ENCODE data around the gene NBPF4.
"Not testable (repeated sequence)": the region's sequence is repeated elsewhere in the genome, so short reads cannot be mapped to it uniquely, and the experiment has no call there.

The NBPF4 gene

DNA sequence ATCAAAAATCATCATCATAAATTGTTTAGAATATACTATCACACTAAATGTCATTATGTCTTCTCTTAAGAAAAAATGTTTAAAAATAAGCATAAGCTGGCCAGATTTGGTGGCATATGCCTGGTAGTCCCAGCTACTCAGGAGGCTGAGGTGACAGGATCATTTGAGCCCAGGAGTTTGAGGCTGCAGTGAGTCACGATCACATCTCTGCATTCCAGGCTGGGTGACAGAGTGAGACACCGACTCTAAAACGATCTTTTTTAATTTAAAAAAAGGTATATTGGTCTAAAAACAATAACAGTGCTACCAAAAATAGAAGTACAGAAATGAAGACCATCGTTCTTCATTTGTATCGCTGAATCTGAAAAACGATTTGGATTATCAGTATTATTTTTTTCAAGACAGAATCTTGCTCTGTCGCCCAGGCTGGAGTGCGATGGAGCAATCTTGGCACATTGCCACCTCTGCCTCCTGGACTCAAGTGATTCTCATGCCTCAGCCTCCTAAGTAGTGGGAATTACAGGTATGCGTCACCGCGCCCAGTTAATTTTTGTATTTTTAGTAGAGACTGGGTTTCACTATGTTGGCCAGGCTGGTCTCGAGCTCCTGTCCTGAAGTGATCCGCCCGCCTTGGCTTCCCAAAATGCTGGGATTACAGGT, 26.2 kb downstream of the NBPF4 start:
- peaks cover 12% of the 10 kb centered on the region for H3K27me3 Mint-ChIP-seq
- ATAC-seq, DNase-seq, H3K27ac Mint-ChIP-seq, H3K9me3 Mint-ChIP-seq, H3K4me1 Mint-ChIP-seq, H3K4me3 Mint-ChIP-seq: not testable (repeated sequence)

DNA sequence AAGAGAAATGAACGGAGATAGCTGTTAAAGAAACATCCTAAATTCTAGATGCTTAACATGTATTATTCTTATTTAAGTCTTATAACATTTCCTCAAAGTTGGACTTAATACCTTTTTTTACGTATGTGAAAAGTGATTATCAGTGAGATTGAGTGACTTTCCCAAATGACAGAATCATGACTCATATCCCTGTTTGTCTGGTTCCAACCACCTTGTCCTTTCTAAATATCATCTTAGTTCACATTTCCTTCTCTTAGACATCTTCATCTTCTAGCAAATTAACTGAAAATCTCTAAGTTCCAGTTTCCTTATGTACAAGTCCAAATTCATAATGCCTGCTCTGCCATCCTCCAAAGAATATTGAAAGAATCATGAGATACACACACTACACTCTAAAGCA, 26.9 kb downstream of the NBPF4 start:
- H3K9me3 Mint-ChIP-seq, DNase-seq, H3K4me3 Mint-ChIP-seq, ATAC-seq, H3K27ac Mint-ChIP-seq, H3K4me1 Mint-ChIP-seq: not testable (repeated sequence)
- peaks cover 14% of the 10 kb centered on the region for H3K27me3 Mint-ChIP-seq

DNA sequence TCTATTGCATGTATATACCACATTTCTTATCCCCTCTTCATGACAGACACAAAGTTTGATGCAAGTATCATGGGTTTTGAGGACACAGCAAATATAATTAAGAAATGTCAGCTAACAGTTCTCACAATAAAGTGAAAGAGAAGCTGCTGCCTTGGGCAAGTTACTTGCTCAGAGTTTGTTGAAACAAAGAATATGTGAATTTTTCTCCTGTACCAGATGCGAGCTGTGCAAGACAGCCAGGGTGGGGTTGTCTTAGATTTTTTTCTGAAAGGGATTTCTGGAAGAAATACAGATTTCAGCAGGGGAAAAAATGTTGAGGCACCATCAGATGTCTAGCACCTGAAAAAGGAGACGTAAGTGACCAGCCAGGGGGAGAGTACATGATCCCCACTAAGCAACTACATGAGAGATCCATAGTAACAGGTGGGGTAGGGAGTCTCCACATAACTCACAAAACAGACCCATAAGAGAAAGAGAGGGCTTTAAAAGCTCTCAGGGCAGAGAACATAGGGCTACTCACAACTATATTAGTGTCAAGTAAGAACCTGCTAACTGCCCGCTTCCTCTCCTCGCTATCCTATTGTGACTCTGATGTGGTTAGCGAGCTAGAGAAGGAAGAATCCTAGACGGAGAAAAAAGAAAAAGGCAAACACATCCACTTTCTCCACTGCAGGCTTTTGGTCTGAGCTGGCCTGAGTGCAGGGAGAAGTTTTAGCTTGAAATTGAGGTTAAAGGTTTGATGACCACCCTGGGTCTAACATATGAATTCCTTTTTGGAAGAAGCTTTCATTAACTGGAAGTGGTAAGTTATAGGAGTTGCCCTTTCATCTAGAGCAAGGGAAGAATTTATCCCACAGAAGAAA, 27.6 kb downstream of the NBPF4 start:
- peak overlapping the region in 1 of 2 donors; percentile 54 for H3K27ac Mint-ChIP-seq
- peaks cover 15% of the 10 kb centered on the region for H3K27me3 Mint-ChIP-seq
- DNase-seq, H3K9me3 Mint-ChIP-seq, H3K4me1 Mint-ChIP-seq, H3K4me3 Mint-ChIP-seq, ATAC-seq: not testable (repeated sequence)

DNA sequence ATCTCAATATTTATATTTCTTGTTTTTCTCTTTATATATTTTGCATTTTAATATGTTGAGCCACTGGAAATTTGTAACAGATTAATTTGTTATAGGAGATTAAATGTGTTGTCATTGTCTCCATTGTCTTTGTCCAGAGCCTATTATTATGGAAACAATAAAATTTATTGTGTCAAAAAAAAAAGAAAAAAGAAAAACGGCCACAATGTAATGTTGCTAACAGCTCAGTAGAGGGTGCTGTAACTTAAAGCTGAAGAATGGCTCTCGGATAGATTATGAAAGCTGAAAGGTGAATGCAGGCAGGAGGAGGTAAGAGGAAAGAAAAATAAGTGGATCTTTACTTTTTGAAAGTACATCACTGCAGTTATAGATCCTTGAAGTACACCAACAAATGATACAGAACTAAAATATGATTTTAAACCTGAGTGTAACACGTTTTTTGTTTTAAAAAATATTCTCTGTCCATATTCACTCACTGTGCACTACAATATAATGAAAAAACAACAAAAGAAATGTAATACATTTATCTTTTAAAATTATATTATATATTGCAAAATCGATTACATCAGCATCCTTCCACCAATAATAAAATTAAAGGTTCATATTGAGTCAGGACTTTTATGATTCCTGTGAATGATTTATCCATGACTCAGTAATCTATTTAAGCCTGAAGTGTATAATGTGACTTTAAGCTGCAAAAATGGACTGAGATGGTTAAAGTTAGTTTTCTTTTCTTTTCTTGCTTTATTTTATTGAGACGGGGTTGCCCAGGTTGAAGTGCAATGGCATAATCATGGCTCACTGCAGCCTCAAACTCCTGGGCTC, 29.0 kb downstream of the NBPF4 start:
- DNase-seq, H3K9me3 Mint-ChIP-seq, H3K4me1 Mint-ChIP-seq, H3K27ac Mint-ChIP-seq, H3K4me3 Mint-ChIP-seq: not testable (repeated sequence)
- peaks cover 17% of the 10 kb centered on the region for H3K27me3 Mint-ChIP-seq
- ATAC-seq, result peak; percentile 57

DNA sequence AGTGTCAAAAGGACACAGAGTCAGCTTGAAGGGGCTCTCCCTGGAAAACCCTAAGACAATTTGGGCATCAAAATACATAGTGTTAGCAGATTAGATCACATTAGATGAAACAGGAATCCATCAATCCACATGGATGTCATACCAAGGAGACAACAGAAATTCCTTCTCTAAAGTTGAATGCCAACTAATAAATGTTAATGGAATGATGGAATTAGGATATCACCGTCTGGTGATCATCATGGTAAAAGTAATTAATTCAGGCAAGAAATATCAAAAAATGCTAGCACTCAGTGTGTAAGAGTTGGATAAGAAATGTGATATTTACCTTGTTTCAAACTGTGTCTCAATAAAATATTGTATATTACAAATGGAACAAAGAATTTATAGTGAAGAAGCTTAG, 32.9 kb downstream of the NBPF4 start:
- DNase-seq (no peak), ATAC-seq (no peak)
- Mint-ChIP-seq H3K9me3 (no peaks in the 10 kb centered on the region), H3K4me3 (no peak overlapping the region), H3K27me3 (peaks cover 37% of the 10 kb centered on the region), H3K4me1 (peaks cover 9% of the 10 kb centered on the region), H3K27ac (no peak overlapping the region)

- peak overlapping the region in 1 of 2 donors; percentile 19 for H3K4me3 Mint-ChIP-seq
- H3K4me1 Mint-ChIP-seq, result peaks cover 9% of the 10 kb centered on the region
- ATAC-seq (peak; percentile 62), DNase-seq (no peak)
- peaks cover 0 to 7% of the 10 kb centered on the region in 2 donors for H3K9me3 Mint-ChIP-seq
- no peak overlapping the region for H3K27ac Mint-ChIP-seq
- peaks cover 45% of the 10 kb centered on the region for H3K27me3 Mint-ChIP-seq
Observed at GRCh38 chr1:108209456-108210108, 34.3 kb downstream of the NBPF4 start.

GRCh38 chr1:108208724-108209446, 35.0 kb downstream of the NBPF4 start:
- H3K4me3 Mint-ChIP-seq, result no peak overlapping the region
- peak overlapping the region in 1 of 2 donors; percentile 16 for H3K27ac Mint-ChIP-seq
- H3K4me1 Mint-ChIP-seq, result peaks cover 9% of the 10 kb centered on the region
- ATAC-seq (no peak), DNase-seq (no peak)
- peaks cover 45% of the 10 kb centered on the region for H3K27me3 Mint-ChIP-seq
- H3K9me3 Mint-ChIP-seq, result peaks cover 0 to 13% of the 10 kb centered on the region in 2 donors

DNA sequence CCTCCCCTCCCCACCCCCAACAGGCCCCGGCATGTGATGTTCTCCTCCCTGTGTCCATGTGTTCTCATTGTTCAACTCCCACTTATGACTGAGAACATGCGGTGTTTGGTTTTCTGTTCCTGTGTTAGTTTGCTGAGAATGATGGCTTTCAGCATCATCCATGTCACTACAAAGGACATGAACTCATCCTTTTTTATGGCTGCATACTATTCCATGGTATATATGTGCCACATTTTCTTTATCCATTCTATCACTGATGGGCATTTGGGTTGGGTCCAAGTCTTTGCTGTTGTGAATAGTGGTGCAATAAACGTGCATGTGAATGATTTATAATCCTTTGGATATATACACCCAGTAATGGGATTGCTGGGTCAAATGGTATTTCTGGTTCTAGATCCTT, 40.3 kb downstream of the NBPF4 start:
- ATAC-seq, H3K4me3 Mint-ChIP-seq, DNase-seq, H3K27ac Mint-ChIP-seq: not testable (repeated sequence)
- Mint-ChIP-seq H3K9me3 (peaks cover 0 to 16% of the 10 kb centered on the region in 2 donors), H3K27me3 (peaks cover 18% of the 10 kb centered on the region), H3K4me1 (peaks cover 17% of the 10 kb centered on the region)

- Mint-ChIP-seq H3K27ac (no peak overlapping the region), H3K9me3 (peaks cover 0 to 16% of the 10 kb centered on the region in 2 donors), H3K4me1 (peaks cover 19% of the 10 kb centered on the region), H3K4me3 (no peak overlapping the region), H3K27me3 (peaks cover 9% of the 10 kb centered on the region)
- DNase-seq (no peak), ATAC-seq (no peak)
Observed at GRCh38 chr1:108201687-108202086, 42.2 kb downstream of the NBPF4 start.

DNA sequence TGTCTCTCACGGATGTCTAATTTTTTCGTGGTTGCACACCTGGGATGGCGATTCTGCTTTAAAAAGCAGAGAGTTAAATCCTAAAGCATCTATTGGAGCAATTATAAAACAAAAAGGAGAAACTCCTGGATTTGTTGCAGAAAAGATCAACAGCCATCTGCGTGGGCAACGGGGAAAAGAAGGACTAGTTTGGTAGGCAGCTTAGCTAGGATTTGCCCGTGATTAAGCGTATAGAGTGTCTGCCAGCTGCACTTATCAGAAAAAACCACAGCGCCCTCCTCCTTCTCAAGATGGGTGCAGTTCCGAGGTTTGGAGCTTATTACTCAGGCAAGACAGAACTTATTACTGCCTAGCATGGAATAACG, 43.2 kb downstream of the NBPF4 start:
- Mint-ChIP-seq H3K9me3 (peaks cover 0 to 16% of the 10 kb centered on the region in 2 donors), H3K27ac (peak overlapping the region; percentile 47 to 91), H3K4me1 (peaks cover 19% of the 10 kb centered on the region), H3K27me3 (peaks cover 9% of the 10 kb centered on the region), H3K4me3 (peak overlapping the region; percentile 86 to 95)
- ATAC-seq, result peak; percentile 55
- DNase-seq, result peak; percentile 24

DNA sequence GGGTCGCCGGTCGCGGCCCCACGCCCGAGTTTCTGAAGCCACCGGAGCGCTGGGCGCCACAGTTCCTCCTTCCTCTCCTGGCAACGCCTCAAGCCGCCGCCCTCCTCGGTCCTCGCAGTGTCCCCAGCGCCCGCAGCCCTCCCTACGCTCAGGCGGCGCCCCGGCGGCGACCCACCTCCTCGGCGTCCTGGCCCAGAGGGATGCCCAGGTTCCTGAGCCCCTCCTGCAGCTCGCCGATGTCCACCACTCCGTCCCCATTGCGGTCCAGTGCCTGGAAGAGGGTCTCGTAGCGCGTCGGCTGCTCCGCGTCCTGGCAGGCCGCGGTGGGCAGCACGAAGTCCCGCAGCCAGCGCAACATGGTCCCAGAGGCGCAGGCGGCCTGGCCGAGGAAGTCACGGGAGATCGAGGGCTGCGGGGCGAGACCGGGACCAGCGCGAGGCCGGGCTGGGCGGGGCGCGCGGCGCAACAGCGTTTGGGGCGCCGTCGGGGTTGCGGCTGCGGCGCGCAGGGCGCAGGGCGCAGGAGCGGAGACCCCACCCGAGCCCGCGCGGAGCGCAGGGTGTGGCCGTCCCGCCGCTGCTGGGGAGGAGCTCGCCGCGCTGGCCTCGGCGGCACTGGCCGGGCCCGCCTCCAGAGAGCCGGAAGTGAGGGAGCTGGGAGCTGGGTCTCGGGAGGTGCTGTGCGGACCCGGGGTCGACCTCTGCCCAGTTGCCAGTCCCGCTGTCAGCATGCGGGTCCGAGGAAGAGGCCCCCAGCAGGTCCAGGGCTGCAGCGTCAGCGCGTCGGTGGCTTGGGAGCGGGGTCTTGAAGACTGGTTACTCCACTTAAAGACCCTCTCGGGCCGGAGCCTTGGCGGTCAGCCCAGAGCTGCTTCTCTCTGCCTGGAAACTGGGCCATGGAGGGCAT, 43.8 kb downstream of the NBPF4 start, which contains the start of gene SLC25A24:
TSS of gene SLC25A24 (minus strand) at position 563 of the 906 bp plus-strand sequence. CDS start at position 358, 205 bp downstream.
- peaks cover 19% of the 10 kb centered on the region for H3K4me1 Mint-ChIP-seq
- H3K27ac Mint-ChIP-seq, result peak within 1 kb of the TSS; percentile 88 to 91
- peaks cover 0 to 13% of the 10 kb centered on the region in 2 donors for H3K9me3 Mint-ChIP-seq
- DNase-seq (peak; percentile 72 to 74), ATAC-seq (peak; percentile 97)
- H3K27me3 Mint-ChIP-seq, result peaks cover 5% of the 10 kb centered on the region
- H3K4me3 Mint-ChIP-seq, result peak within 1 kb of the TSS; percentile 86 to 95

DNA sequence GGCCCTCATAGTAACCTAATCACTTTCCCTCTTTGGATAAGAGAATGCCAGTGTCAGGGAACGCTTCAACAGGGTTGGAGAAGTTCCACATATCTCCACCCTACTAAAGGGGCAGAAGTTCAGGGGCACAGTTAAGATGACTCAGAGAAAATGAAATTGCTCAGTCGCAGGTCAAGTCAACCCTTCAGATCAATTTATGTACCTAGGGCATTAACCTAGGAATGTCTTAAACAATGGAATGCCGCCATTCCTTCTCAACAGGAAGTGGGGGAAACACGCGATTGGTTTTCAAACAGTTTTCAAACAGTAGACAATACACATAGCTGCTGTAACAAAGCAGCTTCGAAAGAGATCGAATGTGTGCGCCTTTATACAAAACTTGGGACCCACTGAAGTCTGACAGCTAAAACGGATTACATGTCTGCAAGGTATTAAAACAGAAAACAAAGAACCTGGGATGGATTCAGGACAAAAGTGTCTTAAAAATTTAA, 44.6 kb downstream of the NBPF4 start:
- H3K4me3 Mint-ChIP-seq, result peak overlapping the region; percentile 86 to 95
- H3K27ac Mint-ChIP-seq, result no peak overlapping the region
- DNase-seq, result no peak
- no peaks in the 10 kb centered on the region for H3K27me3 Mint-ChIP-seq
- peaks cover 0 to 6% of the 10 kb centered on the region in 2 donors for H3K9me3 Mint-ChIP-seq
- ATAC-seq, result no peak
- peaks cover 19% of the 10 kb centered on the region for H3K4me1 Mint-ChIP-seq

GRCh38 chr1:108194051-108194450, 49.8 kb downstream of the NBPF4 start:
- ATAC-seq (no peak), DNase-seq (no peak)
- Mint-ChIP-seq H3K9me3 (peaks cover 5 to 14% of the 10 kb centered on the region in 2 donors), H3K4me1 (peaks cover 26% of the 10 kb centered on the region), H3K4me3 (no peak overlapping the region), H3K27ac (no peak overlapping the region), H3K27me3 (no peaks in the 10 kb centered on the region)

All from stimulated activated naive CD8-positive, alpha-beta T cell treated with anti-CD3 and anti-CD28 coated beads, Interleukin-15, amount 100 ng/mL, for 72 hours (primary cell).